PC-3 (cell line): ENCODE measurements around the gene LRRFIP1.

Experiments
- CTCF ChIP-seq: fragments of 300-600 bp; sonication (generic); conservative IDR thresholded peaks from 2 replicates; pipeline ENCODE4 v1.5.1; 2017; ENCODE audit warnings: antibody characterized with exemption, low read depth, mild to moderate bottlenecking, low read length
- EZH2 ChIP-seq: fragments of 300-600 bp; sonication (generic); IDR thresholded peaks from one replicate; pipeline ENCODE4 v1.6.1; 2017; ENCODE audit warnings: antibody characterized with exemption, mild to moderate bottlenecking, low read length; ENCODE audit not compliant: unreplicated experiment
- EZH2phosphoT487 ChIP-seq: fragments of 300-600 bp; sonication (generic); IDR thresholded peaks from 2 replicates; pipeline ENCODE4 v1.6.1; 2018; ENCODE audit warnings: mild to moderate bottlenecking, antibody characterized with exemption, low read length, borderline replicate concordance

GRCh38 chr2:237639052-237639835 is 11.9 kb downstream of the LRRFIP1 start:
- TF ChIP-seq CTCF: no peak
- TF ChIP-seq EZH2: no peak
- no peak for TF ChIP-seq EZH2phosphoT487
